Measurements from ENCODE around the gene IGF2. TPM values are rescaled to one million over a fixed set of nuclear protein-coding genes. Genes with fewer than 3 reads are reported as not detected.

IGF2 gene
- total and polyA plus RNA-seq, 2 donors (not counting 1 experiment from before 2014, with no cell fraction given): not detected

- Histone ChIP-seq H2AFZ (ENCODE audit: insufficient read depth, low read depth, low read length, poor library complexity, severe bottlenecking) (no peak overlapping the region), H3K9ac (ENCODE audit: low read length) (no peak overlapping the region), H3K4me3 (ENCODE audit: control extremely low read depth in 1 of 5, extremely low read depth in 1 of 5, insufficient read depth in 1 of 5, low read depth in 2 of 5, low read length in 4 of 5) (no peak overlapping the region), H3K9me3 (ENCODE audit: control extremely low read depth in 1 of 3, control insufficient read depth in 2 of 3, insufficient read depth in 1 of 3, low read length in 2 of 3) (no peaks in the 10 kb centered on the region), H3K27ac (ENCODE audit: low read length in 2 of 2) (no peak overlapping the region), H3K36me3 (replicated peaks in 1 of 2; ENCODE audit: control extremely low read depth in 1 of 2, control insufficient read depth in 1 of 2, extremely low read depth in 1 of 2, insufficient read depth in 2 of 2, low read length in 1 of 2) (no peaks in the 10 kb centered on the region), H3K4me1 (ENCODE audit: control insufficient read depth in 2 of 2, insufficient read depth in 2 of 2, low read length in 2 of 2) (peaks cover 5 to 9% of the 10 kb centered on the region in 2 donors), H4K20me1 (ENCODE audit: control insufficient read depth, insufficient read depth, low read length, poor library complexity, severe bottlenecking) (no peaks in the 10 kb centered on the region), H3K4me2 (replicated peaks; ENCODE audit: low read depth, low read length, poor library complexity, severe bottlenecking) (no peak overlapping the region), H3K27me3 (replicated peaks in 1 of 4; ENCODE audit: control extremely low read depth in 1 of 4, control insufficient read depth in 3 of 4, insufficient read depth in 4 of 4, low read length in 3 of 4) (peaks cover 0 to 20% (median 8%) of the 10 kb centered on the region in 4 experiments), H3K79me2 (ENCODE audit: control insufficient read depth, insufficient read depth, low read length) (no peaks in the 10 kb centered on the region)
- Mint-ChIP-seq H3K4me1 (peaks cover 10% of the 10 kb centered on the region), H3K27me3 (peaks cover 14% of the 10 kb centered on the region), H3K4me3 (no peak overlapping the region), H3K27ac (no peak overlapping the region), H3K9me3 (ENCODE audit: insufficient read depth) (no peaks in the 10 kb centered on the region)
- POLR2A ChIA-PET: no interaction called here
- no peak for TF ChIP-seq CTCF (IDR thresholded peaks at IDR 0.05)
- TF ChIP-seq EZH2 (IDR thresholded peaks at IDR 0.05; ENCODE audit: borderline replicate concordance, insufficient read depth, low read depth, low read length, poor library complexity, severe bottlenecking): no peak
- DNase-seq (no peak), ATAC-seq (ENCODE audit: low read depth) (no peak)
- intact Hi-C loops (cut with micrococcal nuclease): loop anchor here (5.0 kb wide), 1 partner anchor 273 kb away; no protein-coding TSS in a partner anchor
- 84% methylated on average over 17 of the region's 17 CpGs for WGBS (ENCODE audit: insufficient coverage)
- CTCF ChIA-PET: interaction anchor here (1.1 to 7.7 kb wide), 5 partner anchors 12 to 501 kb away, joined by 3 to 217 read pairs (median 36); no protein-coding TSS in a partner anchor
Measured at GRCh38 chr11:2154889-2155288, 15.7 kb upstream of the IGF2 start.

- no peak overlapping the region for H3K9ac ChIP-seq (ENCODE audit: low read length)
- H2AFZ ChIP-seq (ENCODE audit: insufficient read depth, low read depth, low read length, poor library complexity, severe bottlenecking): no peak overlapping the region
- H3K36me3 ChIP-seq (replicated peaks in 1 of 2; ENCODE audit: control extremely low read depth in 1 of 2, control insufficient read depth in 1 of 2, extremely low read depth in 1 of 2, insufficient read depth in 2 of 2, low read length in 1 of 2): no peaks in the 10 kb centered on the region
- 87% methylated on average over 7 of the region's 7 CpGs for WGBS (ENCODE audit: insufficient coverage)
- Mint-ChIP-seq H3K4me3 (no peak overlapping the region), H3K27me3 (peaks cover 16% of the 10 kb centered on the region), H3K9me3 (ENCODE audit: insufficient read depth) (no peaks in the 10 kb centered on the region), H3K4me1 (peaks cover 10% of the 10 kb centered on the region), H3K27ac (no peak overlapping the region)
- no peak for DNase-seq
- peaks cover 0 to 24% (median 9%) of the 10 kb centered on the region in 4 experiments for H3K27me3 ChIP-seq (replicated peaks in 1 of 4; ENCODE audit: control extremely low read depth in 1 of 4, control insufficient read depth in 3 of 4, insufficient read depth in 4 of 4, low read length in 3 of 4)
- TF ChIP-seq CTCF (IDR thresholded peaks at IDR 0.05): no peak
- H4K20me1 ChIP-seq (ENCODE audit: control insufficient read depth, insufficient read depth, low read length, poor library complexity, severe bottlenecking): no peaks in the 10 kb centered on the region
- H3K4me3 ChIP-seq (ENCODE audit: control extremely low read depth in 1 of 5, extremely low read depth in 1 of 5, insufficient read depth in 1 of 5, low read depth in 2 of 5, low read length in 4 of 5): no peak overlapping the region
- H3K27ac ChIP-seq (ENCODE audit: low read length in 2 of 2): no peak overlapping the region
- H3K9me3 ChIP-seq (ENCODE audit: control extremely low read depth in 1 of 3, control insufficient read depth in 2 of 3, insufficient read depth in 1 of 3, low read length in 2 of 3): no peaks in the 10 kb centered on the region
- intact Hi-C loops (cut with micrococcal nuclease): loop anchor here (5.0 kb wide), 1 partner anchor 272 kb away; no protein-coding TSS in a partner anchor
- ChIA-PET POLR2A (no interaction called here), CTCF (interaction anchor here (0.8 to 7.7 kb wide), 9 partner anchors 9 to 500 kb away, joined by 3 to 217 read pairs (median 36); partner anchors contain the start of gene SYT8)
- no peak for ATAC-seq (ENCODE audit: low read depth)
- H3K79me2 ChIP-seq (ENCODE audit: control insufficient read depth, insufficient read depth, low read length): no peaks in the 10 kb centered on the region
- no peak overlapping the region for H3K4me2 ChIP-seq (replicated peaks; ENCODE audit: low read depth, low read length, poor library complexity, severe bottlenecking)
- H3K4me1 ChIP-seq (ENCODE audit: control insufficient read depth in 2 of 2, insufficient read depth in 2 of 2, low read length in 2 of 2): peaks cover 5 to 9% of the 10 kb centered on the region in 2 donors
Measured at GRCh38 chr11:2154195-2154585, 15.0 kb upstream of the IGF2 start.

Measured in B cell (primary cell).